Measurements from ENCODE around the gene CDKN3.

CDKN3 gene, protein sequence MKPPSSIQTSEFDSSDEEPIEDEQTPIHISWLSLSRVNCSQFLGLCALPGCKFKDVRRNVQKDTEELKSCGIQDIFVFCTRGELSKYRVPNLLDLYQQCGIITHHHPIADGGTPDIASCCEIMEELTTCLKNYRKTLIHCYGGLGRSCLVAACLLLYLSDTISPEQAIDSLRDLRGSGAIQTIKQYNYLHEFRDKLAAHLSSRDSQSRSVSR

DNA sequence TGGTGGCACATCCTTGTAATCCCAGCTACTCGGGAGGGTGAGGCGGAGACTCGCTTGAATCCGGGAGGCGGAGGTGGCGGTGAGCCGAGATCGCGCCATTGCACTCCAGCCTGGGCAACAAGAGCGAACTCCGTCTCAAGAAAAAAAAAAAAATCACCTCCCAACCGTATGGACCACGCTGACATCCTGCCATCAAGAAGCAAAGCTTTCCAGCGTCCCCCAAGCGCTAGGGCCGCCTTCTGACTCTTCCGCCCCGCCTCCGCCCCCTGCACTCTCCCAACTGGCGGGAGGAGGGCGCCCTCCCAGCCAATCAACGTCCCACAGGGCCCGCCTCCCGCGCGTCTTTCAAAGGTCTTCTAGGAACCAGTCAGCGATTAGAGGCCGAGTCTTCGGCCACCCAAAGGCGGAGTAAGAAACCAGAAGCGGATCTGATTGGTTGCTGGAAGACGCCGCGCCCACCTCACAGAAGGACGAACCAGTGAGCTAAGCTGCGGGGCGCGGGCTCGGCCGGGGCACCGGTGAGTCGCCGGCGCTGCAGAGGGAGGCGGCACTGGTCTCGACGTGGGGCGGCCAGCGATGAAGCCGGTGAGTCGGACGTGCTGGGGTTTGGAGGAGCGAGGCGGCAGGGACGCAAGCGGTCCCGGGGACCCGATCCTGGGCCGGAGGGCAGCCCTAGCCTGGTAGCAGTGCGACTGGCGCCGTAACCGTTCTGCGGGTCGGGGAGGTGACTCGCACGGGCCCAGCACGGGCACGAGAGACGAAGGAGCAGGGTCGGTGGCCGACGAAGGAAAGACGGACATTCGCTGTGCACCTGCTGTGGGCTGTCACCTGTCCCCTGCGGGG is at the start of gene CDKN3:
TSS of gene CDKN3 (plus strand) at position 515 of the 843 bp plus-strand sequence. CDS start at position 577, 62 bp downstream.
- peak; percentile 96 to 97 for DNase-seq

DNA sequence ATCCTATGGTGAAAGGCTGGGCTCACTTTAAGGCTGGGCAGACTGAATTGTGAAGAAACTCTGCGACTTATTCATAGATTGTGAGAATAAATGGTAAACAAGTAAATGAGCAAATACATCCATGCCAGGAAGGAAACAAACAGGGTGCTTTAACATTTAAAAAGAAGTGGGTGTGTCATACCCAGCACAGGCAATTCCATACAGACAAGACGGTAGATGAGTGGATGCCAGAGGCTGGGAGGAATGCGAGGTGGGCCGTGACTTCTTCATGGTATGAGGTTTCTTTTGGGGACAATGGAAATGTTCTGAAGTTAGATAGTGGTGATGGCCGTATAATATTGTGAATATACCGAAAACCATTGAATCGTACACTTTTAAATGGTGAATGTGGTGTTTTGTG is 49.8 kb upstream of the CDKN3 start:
- DNase-seq, result no peak

DNA sequence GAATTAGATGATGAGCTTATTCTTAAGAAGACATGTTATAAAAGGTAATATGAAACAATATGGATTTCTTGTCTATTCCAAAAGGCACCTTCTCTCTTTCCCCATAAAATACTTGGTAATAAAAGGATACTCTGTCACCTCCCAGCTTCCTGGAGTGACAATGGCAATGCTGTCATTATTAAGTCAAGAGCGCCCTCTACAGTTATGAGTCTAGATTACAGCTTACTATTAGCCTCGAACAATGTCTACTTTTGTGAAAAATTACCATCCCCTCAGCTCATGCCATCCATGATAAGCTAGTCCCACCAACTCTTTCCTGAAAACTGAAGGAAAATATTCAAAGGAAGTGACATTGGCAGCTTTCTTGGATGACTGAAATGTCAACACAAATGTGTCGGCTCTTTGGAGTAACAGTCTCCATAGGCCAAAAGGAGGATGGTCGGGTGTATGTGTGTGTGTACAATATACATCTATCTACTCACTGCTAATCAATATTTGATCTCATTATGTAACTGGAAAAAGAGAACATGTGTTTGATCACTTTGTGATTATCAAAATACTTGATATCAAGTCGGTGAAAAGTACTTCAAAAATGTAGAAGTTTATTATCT is 48.7 kb upstream of the CDKN3 start:
- no peak for DNase-seq

DNA sequence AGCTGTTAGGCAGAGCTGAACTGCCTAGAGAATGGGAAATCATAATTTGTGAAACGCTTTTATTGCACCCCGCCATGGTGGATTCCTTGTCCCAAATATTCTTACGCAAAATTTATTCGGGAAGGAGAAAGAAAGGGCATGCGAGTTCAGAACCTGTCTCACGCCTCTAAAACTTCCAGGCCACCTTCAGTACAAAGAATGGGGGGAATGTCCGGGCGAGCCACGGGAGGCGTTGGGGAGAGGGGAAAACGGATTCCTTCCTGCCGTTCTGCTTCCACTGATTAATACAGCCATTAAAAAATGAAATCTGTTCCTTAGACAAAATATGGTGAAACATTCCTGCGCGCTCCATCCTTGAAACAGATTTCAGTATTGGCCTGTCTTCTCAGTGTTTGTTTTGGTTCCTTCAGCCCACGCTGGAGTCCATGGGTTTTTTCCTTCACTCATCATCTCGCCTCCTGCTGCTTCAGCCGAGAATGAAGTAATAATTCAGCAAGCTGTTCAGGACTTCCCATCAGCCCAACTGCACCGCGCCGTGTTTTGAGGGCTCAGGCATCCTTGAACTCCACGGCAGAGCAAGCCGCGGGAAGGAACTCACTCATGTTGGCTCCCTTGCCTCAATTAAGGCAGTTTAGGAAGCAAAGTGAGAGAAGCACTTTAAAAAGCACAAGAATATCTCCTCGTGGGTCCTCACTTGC is 47.7 kb upstream of the CDKN3 start:
- DNase-seq, result no peak

DNA sequence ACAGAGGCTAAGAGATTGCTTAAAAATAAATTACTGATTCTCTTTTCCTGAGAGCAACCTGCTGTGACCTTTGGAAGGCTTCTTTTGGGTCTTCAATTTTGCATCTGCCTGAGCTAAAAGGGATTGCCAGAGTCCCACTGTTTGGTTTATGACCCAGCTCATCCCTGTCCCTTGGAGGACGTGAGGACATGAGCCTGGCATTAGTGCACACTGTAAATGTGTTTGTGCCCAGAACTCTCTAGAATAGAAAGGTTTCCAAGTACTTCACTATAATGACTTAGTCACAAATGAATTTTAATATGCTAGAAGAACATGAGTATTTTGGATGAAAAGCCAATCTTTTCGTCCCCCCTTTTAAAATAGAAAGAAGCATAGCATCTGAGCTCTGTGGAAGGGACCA is 47.1 kb upstream of the CDKN3 start:
- no peak for DNase-seq

DNA sequence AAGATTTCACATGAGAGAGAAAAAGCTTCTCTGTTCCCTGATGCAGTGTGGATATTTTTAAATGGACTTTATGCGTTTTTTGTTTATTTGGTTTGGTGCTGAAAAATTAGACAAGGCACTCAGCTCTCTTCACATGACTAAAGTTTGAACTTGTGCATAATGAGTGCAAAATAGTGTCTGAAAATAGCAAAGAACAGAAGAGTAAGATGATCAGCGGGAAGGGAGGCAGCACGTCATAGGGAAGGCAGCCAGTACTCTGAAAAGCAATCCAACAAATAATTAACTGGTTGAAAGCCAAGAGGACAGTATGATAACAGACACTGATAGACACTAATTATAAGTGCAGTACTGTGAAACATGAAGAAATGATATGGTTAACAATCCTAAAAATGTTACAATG is 46.6 kb upstream of the CDKN3 start:
- no peak for DNase-seq

DNA sequence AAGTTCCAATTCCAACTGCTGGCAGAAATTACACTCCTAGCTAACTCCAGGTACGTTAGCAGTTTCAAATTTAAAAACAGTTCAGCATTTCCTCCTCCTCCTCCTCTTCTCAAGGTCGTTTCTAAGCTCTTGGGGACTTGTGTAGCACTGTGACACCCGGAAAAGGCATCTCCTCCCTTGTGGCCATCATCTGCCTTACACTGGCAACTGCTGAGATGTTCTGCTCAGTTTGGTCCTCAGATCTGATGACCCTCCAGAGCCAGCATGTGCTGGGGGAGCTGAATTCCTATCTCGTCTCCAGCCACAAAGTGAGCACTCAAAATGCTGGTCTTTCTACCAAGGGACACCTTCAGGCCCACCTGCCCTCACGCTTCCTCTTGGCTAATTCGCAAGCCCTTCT is 43.5 kb upstream of the CDKN3 start:
- no peak for DNase-seq

DNA sequence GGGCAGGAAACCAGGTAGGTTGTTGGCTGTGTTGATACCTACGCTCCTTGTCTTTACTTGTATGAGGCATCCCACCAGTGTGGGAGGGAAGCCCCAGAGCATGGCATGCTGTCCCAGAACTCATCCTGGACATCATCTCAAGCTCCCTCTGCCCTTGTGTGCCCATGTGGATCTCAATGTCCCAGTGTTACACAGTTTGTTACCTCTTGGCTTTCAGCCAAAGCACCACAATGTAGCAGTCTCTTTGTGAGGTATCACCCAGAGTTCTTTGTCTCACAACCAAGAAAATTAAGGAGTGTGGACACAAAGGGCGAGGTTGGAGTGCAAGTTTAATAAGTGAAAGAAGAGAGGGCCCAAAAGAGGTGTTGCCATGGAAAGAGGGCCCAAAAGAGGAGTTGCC is 43.1 kb upstream of the CDKN3 start:
- no peak for DNase-seq

DNA sequence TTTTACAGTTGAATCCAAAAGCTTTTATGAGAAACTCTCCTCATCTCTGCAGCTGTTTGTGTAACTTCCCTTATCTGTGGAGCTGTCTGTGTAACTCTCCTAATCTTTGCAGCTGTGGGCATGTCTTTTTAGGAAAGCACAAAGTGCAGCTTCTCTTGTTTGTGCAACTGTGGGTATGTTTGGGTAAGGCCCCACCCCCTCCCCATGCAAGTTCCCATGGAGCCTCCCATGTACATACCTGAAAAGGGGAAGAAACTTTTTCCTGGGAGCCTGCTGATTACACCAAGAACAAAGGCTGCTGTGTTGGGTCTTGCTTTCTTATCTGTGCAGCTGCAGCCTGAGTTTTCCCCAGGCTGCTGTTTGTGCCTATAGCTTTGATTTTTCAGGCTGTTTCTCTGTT is 42.7 kb upstream of the CDKN3 start:
- no peak for DNase-seq

DNA sequence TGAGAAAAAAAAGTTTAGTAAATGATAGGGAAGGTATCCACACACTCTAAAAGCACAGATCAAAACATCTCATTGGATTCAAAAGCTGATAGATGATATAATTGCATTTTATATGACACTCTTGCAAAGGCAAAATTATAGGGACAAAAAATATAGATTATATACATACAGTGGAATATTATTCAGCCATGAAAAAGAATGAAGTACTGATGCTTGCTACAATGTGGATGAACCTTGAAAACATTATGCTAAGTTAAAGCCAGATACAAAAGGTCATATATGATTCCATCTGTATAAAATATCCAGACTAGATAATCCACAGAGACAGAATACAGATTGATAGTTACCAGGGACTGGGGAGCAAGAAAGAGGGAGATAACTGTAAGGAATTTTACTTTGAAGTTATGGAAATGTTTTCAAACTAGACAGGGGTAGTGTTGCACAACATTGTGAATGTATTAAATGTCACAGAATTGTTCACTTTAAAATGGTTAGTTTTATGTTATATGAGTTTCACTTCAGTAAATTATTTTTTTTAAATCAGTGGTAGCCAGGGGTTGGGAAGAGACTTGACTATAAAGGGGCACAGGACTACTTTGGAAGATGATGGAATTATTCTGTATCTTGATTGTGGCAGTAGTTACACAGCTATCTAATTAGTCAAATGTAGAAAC is 41.7 kb upstream of the CDKN3 start:
- DNase-seq, result no peak

DNA sequence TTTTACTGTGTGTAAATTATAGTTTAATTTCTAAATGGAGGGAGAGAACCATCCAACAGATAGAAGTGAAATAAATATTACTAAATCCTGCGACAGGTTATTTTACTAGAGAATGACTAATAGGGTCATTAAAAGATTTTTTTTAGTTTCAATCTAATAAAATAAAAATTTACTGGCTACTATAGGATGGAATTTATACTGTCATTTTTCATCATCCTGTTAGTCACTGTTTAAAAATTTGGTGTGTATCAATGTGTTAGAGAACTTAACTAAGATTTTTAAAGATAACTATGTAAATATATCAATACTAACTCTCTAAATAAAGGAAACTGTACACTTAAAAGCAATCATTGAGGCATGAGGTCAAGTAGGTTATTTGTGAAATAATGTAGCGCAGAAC is 41.1 kb upstream of the CDKN3 start:
- no peak for DNase-seq

DNA sequence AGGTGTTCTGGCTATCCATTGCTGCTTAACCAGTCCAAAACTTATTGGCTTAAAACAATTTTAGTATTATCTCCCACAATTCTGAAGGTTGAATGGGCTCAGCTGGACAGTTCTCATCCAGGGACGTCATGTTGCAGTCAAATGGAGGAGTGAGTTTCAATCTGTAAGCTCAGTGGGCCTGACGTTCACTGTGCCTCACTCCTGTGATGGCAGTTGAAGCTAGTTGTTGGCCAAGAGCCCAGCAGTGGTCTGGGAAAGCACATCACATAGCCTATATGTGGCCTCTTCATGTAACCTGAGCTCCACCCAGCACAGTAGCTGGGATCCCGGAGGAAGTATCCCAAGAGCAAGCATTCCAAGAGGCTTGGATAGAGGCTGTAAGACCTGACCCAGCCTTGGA is 40.6 kb upstream of the CDKN3 start:
- DNase-seq, result no peak

DNA sequence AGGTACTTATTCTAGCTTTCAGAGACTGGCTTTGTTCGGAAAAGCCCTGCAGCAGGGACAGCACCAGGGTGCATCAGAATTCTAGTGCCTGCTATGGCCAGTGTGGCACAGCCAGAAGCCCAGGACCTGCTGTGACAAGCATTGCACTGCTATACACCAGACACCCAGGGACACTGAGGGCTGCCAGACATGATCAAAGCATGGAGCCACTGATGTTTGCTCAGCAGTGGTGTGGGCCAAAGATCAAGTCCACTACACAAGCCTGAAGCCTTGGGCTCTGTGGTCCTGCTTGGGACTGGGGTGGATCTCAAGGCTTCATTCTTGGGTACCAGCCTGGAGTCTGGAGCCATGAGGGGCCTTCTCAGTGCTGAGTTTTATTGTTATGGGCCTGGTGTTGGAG is 36.1 kb upstream of the CDKN3 start:
- no peak for DNase-seq

DNA sequence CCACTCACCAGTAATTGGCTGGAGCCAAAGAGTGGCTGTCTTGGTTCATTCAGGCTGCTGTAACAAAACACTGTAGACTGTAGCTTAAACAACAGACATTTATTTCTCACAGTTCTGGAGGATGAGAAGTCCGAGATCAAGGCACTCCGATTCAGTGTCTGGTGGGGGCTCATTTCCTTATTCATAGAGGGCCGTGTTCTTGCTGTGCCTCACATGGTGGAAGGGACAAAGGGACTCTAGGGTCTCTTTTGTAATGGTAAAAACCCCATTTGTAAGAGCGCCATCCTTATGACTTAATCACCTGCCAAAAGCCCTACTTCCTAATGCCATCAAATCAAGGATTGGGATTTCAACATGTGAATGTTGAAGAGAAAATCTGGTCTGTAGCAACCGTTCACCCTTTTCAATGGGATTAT is 34.7 kb upstream of the CDKN3 start:
- DNase-seq, result no peak

DNA sequence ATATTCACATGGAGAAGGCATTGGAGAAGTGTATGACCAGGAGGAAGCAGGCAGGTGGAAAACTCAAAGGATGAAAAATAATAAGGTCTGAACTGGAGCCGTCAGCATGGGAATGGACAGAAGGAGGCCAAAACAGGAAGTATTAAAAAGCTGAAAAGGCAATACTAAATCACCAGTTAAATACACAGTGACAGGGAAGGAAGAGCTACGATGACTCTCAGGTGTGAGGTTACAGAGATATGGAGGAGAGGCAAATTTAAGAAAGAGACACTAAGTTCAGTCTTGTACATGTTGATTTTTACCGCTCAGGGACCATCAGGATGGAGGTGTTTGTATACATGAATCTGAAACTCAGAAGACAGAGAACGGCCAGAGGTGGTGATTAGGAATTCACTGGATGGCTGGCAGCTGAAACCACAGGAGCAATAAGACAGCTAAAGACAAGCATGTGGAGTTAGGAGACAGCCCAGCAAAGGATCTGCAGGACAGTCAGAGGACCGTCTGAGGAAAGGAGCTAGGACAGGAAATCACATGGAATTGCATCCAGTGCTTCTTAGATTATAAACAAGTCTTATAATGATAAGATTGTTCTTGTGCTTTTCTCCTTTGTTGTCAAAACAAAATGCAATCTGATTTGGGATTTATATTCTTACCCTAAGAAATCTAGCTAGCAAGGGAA is 33.9 kb upstream of the CDKN3 start:
- DNase-seq, result no peak

DNA sequence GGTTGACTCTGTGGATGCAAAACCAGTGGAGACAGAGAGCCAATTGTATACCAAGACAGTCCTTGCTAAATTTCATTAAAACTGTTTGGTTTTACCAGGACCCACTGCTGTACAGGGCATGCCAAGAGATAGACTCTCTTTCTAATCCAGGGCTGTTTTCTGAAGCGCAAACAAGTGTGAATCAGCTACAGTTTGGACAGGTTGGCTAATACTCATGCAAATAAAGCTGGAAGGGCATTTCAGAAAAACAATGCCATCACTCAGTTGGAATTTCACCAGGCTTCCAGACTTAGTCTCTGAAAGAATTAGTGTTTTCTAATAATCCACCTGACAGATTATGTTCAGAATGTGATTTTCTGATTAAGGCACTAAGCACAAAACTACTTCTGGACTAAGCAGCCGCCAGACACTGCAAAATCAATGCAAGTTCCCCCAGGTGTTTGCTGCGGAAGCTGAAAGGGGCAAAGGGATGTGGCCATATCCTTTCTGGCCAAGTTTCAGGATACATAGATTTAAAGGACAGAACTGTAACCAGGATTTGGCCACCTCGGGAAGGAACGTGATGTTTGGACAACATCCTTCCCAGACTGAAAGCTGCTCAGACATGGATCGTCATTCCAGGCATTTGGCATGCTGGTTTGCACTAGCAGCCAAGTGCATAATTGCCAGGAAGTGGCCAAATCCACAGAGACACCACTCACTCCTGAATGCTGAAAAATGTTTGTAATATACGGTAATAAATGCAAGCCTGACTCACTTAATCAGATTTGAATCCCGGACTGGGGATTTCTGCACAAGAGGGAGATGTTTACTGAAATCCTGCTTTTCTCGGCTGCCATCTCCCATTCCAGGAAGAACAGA is 32.0 kb upstream of the CDKN3 start:
- no peak for DNase-seq

DNA sequence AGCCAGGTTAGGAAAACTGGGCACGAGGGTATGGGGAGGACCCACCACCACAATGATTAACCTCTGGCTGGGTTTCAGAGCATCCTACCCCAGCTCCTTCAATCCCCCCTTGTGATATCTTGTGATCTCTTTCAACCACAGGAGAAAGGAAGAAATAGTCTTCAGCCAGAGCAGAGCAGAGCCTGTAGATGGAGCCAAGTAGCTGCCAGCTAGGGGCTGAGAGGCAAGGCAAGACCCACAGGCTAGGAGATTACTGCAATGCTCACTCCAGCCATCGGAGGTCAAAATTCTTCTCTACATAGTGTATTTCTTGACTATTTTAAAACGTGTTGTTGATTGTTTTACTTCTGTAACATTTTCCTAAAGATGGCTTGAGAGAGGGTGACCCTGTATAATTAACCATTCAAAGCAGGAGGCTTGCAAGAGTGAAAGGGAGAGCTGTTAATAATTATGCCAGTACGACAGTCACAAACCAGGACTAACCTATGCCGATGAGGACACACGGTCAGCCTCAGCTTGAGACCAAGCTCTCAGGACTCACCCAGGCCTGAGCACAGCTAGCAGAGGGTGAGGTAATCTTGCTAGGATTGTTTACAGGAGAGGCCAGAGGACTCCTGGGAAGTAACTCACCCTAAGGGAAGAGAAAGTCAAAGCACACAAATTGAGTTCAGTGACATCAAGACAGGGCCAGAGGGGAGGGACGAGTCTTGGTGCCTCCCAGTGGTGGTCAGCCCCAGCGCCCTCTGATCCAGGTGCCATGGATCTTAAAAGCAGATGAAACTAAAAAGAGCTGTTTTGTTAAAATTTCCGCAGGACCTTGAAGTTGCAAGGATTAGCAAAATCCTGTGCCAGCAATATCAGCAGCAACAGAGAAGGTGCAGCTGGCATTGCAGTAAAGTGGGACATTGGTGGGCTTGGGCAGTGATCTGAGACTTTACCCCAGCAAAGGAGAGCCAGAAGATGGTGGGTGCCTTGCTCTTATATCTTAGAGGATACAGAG is 29.8 kb upstream of the CDKN3 start:
- peak; percentile 8 for DNase-seq

DNA sequence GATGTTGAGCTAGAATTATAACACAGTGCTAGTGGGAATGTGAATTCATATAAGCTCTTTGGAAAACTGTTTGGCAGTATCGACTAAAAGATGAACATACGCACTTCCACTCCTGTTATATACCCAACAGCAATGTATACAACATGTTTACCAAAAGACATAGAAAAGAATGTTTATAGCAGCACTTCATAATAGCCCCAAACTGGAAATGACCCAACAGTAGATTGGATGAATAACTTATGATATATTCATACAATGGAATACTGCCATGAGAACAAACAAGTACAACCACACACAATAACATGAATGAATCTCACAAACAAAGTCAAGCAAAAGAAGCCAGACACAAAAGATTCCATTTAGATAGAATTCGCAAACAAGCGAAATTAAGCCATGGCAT is 28.5 kb upstream of the CDKN3 start:
- DNase-seq, result no peak

DNA sequence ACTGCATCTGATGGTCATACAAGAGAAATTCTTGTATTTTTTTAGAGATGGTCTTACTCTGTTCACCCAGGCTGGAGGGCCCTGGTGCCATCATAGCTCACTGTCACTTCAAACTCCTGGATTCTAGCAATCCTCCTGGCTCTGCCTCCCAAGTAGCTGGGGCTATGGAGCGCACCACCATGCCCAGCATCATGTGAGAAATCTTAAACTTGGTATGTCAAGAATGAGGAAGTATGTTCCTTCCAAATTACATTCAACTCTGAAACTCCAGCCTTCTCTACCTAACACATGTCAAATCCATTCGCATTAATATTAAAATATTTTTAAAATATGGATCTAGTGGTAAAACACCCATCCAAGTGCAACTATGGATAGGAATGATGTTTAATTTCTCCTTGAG is 27.5 kb upstream of the CDKN3 start:
- DNase-seq, result no peak

All from activated CD4-positive, alpha-beta T cell treated with anti-CD3 and anti-CD28 coated beads, Interleukin-2, amount 50 U/mL, for 4 hours (primary cell).